Erythroblast (primary cell): Measurements from ENCODE around the gene CLTCL1.

Source experiments
- GATA1 ChIP-seq: IDR thresholded peaks from 2 replicates; pipeline ENCODE4 v1.6.1; 2011; ENCODE audit warnings: low read depth, mild to moderate bottlenecking, control low read depth, low read length, moderate library complexity
- POLR2A ChIP-seq: IDR thresholded peaks from 2 replicates; pipeline ENCODE4 v1.6.1; 2011; ENCODE audit warnings: mild to moderate bottlenecking, low read length

DNA sequence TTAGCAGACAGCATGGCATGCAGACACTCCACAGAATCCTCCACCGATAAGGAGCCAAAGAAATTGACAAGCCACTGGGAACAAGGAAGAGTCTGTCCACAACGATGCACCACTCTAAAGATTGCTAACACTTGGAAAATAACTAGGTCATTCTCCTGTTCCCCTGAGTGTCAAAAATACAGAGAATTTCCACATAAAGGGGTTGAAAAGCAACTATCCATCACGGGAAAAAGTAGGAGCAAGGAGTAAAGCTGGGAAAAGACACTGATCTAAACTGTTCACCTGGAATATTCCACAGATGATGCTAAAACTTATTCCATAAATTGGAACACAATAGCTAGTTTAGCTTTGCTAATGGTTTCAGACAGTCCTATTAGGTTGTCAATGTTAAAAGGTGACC lies 66.0 kb downstream of the CLTCL1 start:
- TF ChIP-seq POLR2A (no peak), GATA1 (no peak)
